Transverse colon (tissue), 3 donors: ENCODE results near the gene KIAA1958.

ENCODE experiments used
- EP300 ChIP-seq: sonication (generic); formaldehyde crosslinking; IDR thresholded peaks from one replicate; pipeline ENCODE4 v1.6.1; 2017; ENCODE audit warnings: antibody characterized with exemption, low read depth
- POLR2A ChIP-seq: fragments of 450-650 bp; IDR thresholded peaks from one replicate; pipeline ENCODE4 v1.6.1; 2016; ENCODE audit warnings: antibody characterized with exemption, mild to moderate bottlenecking, moderate library complexity
- TF ChIP-seq, protein P1 (sequence below), 5 experiments: fragments of 200-600 bp in 3 of 5; fragments of 450-650 bp in 2 of 5; sonication (generic) in 3 of 5; IDR thresholded peaks; 1 replicate in 2 of 5; 2 replicates in 3 of 5; pipeline ENCODE4 v1.5.1; 2016 to 2017; ENCODE audit warnings: antibody characterized with exemption in 5 of 5, inconsistent platforms in 3 of 5, mild to moderate bottlenecking in 2 of 5, moderate library complexity in 1 of 5

DNA sequence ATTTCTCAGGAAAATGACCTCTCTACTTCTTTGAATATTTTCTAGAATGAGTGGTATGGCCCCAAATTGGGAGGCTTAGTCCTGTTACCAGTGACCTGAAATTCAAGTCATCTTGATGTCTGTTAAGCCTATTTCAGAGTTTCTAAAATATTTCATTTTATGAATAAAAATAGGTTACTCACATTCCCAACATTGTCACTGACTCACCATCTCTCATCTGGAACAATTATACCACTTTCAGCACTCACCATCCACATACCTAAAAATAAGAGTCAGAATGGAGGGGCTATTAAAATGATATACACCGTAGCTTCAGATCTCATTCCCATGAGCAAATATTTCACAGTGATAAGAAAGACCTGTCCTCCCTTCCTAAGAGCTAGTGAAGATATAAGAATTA lies 71.8 kb downstream of the KIAA1958 start:
- TF ChIP-seq, protein P1, sequence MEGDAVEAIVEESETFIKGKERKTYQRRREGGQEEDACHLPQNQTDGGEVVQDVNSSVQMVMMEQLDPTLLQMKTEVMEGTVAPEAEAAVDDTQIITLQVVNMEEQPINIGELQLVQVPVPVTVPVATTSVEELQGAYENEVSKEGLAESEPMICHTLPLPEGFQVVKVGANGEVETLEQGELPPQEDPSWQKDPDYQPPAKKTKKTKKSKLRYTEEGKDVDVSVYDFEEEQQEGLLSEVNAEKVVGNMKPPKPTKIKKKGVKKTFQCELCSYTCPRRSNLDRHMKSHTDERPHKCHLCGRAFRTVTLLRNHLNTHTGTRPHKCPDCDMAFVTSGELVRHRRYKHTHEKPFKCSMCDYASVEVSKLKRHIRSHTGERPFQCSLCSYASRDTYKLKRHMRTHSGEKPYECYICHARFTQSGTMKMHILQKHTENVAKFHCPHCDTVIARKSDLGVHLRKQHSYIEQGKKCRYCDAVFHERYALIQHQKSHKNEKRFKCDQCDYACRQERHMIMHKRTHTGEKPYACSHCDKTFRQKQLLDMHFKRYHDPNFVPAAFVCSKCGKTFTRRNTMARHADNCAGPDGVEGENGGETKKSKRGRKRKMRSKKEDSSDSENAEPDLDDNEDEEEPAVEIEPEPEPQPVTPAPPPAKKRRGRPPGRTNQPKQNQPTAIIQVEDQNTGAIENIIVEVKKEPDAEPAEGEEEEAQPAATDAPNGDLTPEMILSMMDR (IDR thresholded peaks at IDR 0.05): no peak
- no peak for TF ChIP-seq POLR2A
- TF ChIP-seq EP300: no peak
